CD14-positive monocyte (primary cell): ENCODE data around the gene SPG11. TPM values are rescaled to one million over a fixed set of nuclear protein-coding genes. Genes with fewer than 3 reads are reported as not detected.

ENCODE experiments used
- DNase-seq, 3 donors: peaks; one replicate each; pipeline ENCODE4 v3.0.0-alpha.2; 2011 to 2022
- H2AFZ ChIP-seq: 2 replicates; pipeline ENCODE4 v1.6.0; 2012; ENCODE audit warnings: mild to moderate bottlenecking, low read depth, low read length, inconsistent platforms; ENCODE audit not compliant: insufficient read depth, poor library complexity, severe bottlenecking
- H3K27ac ChIP-seq, 2 donors: 1 replicate in 1 of 2; 2 replicates in 1 of 2; pipeline ENCODE4 v1.5.1; 2012 to 2013; ENCODE audit warnings: low read length in 2 of 2, control low read depth in 1 of 2, inconsistent platforms in 1 of 2, low read depth in 1 of 2, mild to moderate bottlenecking in 1 of 2
- H3K27me3 ChIP-seq, 2 donors: one replicate each; pipeline versions ENCODE4 v1.6.0 to v1.6.1; 2011 to 2013; ENCODE audit warnings: low read length in 2 of 2; ENCODE audit not compliant: control insufficient read depth in 2 of 2, insufficient read depth in 2 of 2
- H3K36me3 ChIP-seq, 2 donors: replicated peaks in 1 of 2; 1 replicate in 1 of 2; 2 replicates in 1 of 2; pipeline versions ENCODE4 v1.5.1 to v1.6.1; 2012 to 2013; ENCODE audit warnings: low read length in 2 of 2, control low read depth in 1 of 2, inconsistent platforms in 1 of 2, mild to moderate bottlenecking in 1 of 2; ENCODE audit not compliant: insufficient read depth in 2 of 2, control insufficient read depth in 1 of 2
- H3K4me1 ChIP-seq, 2 donors: 1 replicate in 1 of 2; 2 replicates in 1 of 2; pipeline versions ENCODE4 v1.5.1 to v1.6.1; 2012 to 2013; ENCODE audit warnings: low read length in 2 of 2, control low read depth in 1 of 2, inconsistent platforms in 1 of 2, mild to moderate bottlenecking in 1 of 2, moderate library complexity in 1 of 2; ENCODE audit not compliant: insufficient read depth in 2 of 2, control insufficient read depth in 1 of 2
- H3K4me2 ChIP-seq: replicated peaks from 2 replicates; pipeline ENCODE3; 2012; ENCODE audit warnings: low read length, moderate library complexity, mild to moderate bottlenecking; ENCODE audit not compliant: poor library complexity, severe bottlenecking; ENCODE audit errors: extremely low read depth
- H3K4me3 ChIP-seq, 3 experiments: fragments of 200-600 bp in 1 of 3; sonication (generic) in 1 of 3; replicated peaks in 1 of 3; 1 replicate in 2 of 3; 2 replicates in 1 of 3; pipeline ENCODE4 v1.5.1; 2011 to 2013; ENCODE audit warnings: low read length in 3 of 3, mild to moderate bottlenecking in 3 of 3, control low read depth in 2 of 3, low read depth in 2 of 3, inconsistent platforms in 1 of 3, moderate library complexity in 1 of 3
- H3K79me2 ChIP-seq: 2 replicates; pipeline ENCODE4 v1.6.0; 2012; ENCODE audit warnings: mild to moderate bottlenecking, control low read depth, inconsistent platforms, low read length, moderate library complexity; ENCODE audit not compliant: insufficient read depth
- H3K9ac ChIP-seq: 2 replicates; pipeline ENCODE4 v1.6.0; 2017; ENCODE audit warnings: low read length, mild to moderate bottlenecking; ENCODE audit not compliant: insufficient read depth, poor library complexity, severe bottlenecking
- H3K9me3 ChIP-seq, 2 donors: replicated peaks in 1 of 2; 1 replicate in 1 of 2; 2 replicates in 1 of 2; pipeline versions ENCODE4 v1.5.1 to v1.6.1; 2012 to 2013; ENCODE audit warnings: low read length in 2 of 2, control low read depth in 1 of 2; ENCODE audit not compliant: control insufficient read depth in 1 of 2, insufficient read depth in 1 of 2
- H4K20me1 ChIP-seq: 2 replicates; pipeline ENCODE4 v1.6.0; 2012; ENCODE audit warnings: mild to moderate bottlenecking, low read length, control low read depth, moderate library complexity; ENCODE audit not compliant: insufficient read depth
- H3K27ac Mint-ChIP-seq, 7 donors: one replicate each; pipeline ENCODE4 v1.8.0; 2020; ENCODE audit warnings: mild to moderate bottlenecking in 7 of 7, mixed read lengths in 7 of 7, moderate library complexity in 6 of 7, inconsistent platforms in 2 of 7
- H3K27me3 Mint-ChIP-seq, 3 donors: one replicate each; pipeline ENCODE4 v1.8.0; 2021 to 2022; ENCODE audit warnings: low read depth in 3 of 3, mild to moderate bottlenecking in 3 of 3, mixed read lengths in 3 of 3, moderate library complexity in 3 of 3, inconsistent platforms in 1 of 3
- H3K36me3 Mint-ChIP-seq, 2 donors: one replicate each; pipeline ENCODE4 v1.8.0; 2020; ENCODE audit warnings: mixed read lengths in 2 of 2, inconsistent platforms in 1 of 2, mild to moderate bottlenecking in 1 of 2
- H3K4me1 Mint-ChIP-seq: one replicate; pipeline ENCODE4 v1.8.0; 2020; ENCODE audit warnings: mild to moderate bottlenecking, mixed read lengths
- H3K4me3 Mint-ChIP-seq, 2 donors: one replicate each; pipeline ENCODE4 v1.8.0; 2020; ENCODE audit warnings: mild to moderate bottlenecking in 2 of 2, mixed read lengths in 2 of 2, moderate library complexity in 1 of 2
- H3K9me3 Mint-ChIP-seq, 7 donors: one replicate each; pipeline ENCODE4 v1.8.0; 2020 to 2022; ENCODE audit warnings: mixed read lengths in 7 of 7, mild to moderate bottlenecking in 6 of 7, moderate library complexity in 6 of 7, inconsistent platforms in 2 of 7
- WGBS: methylation state at CpG from one replicate; pipeline ENCODE4 v1.1.5; 2013; ENCODE audit warnings: missing lambda C conversion rate; ENCODE audit not compliant: insufficient coverage; 5-methylcytosine and 5-hydroxymethylcytosine counted together
- intact Hi-C, 2 donors: fragments of 100-400 bp; cut with micrococcal nuclease; formaldehyde crosslinking; loops; one replicate each; pipeline versions ENCODE4 v1.15.0 to v1.15.1; 2023
- polyA plus RNA-seq, 3 donors: library from polyadenylated mRNA; depleted of rRNA in 1 of 3; unstranded in 2 of 3; stranded (reverse) in 1 of 3; fragments of 300-500 nt in 2 of 3; fragments of >200 nt in 1 of 3; fragmentation: Illumina TruSeq in 2 of 3; gene quantifications; 1 replicate in 2 of 3; 2 replicates in 1 of 3; pipeline ENCODE4 v1.2.3, GENCODE V29; 2012 to 2021
- TF ChIP-seq, protein P1 (sequence below): fragments of 200-600 bp; IDR thresholded peaks from one replicate; pipeline ENCODE4 v1.8.0; 2022; ENCODE audit warnings: antibody characterized with exemption, mild to moderate bottlenecking

The SPG11 gene
- polyA plus RNA-seq, 3 donors: 26.4 to 140 (median 50.4) TPM

DNA sequence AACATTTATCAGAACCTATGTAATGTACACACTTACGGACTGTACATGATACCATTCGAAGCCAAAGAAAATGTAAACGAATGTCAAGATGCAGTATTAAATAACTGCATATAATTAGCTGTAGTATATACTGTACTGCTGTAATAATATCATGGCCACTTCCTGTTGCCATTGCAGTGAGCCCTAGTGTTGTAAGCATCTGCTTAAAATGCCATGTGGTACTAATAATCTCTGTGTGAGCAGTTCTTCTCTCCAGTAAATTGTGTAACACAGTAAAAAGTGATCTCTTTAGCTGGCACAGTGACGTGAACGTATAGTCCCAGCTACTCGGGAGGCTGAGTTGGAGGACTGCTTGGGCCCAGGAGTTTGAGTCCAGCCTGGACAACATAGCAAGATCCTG is 8.6 kb downstream of the SPG11 start:
- H3K36me3 Mint-ChIP-seq: peaks cover 61 to 94% of the 10 kb centered on the region in 2 donors
- H3K4me1 ChIP-seq: peaks cover 0 to 3% of the 10 kb centered on the region in 2 donors

DNA sequence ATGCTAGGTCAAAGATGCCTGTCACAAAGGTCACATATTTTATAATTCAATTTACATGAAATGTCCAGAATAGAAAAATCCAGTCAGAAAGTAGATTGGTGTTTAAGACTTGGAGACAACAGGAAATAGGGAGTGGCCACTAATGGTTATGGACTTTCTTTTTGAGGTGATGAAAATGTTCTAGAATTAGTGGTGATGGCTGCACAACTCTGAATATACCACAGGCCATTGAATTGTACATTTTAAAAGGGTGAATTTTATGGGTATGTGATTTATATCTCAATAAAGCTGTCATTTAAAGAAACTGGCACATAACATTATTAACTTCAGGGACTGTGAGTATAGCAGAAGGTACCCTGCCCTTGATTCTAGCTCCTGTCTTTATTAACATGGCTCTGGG is 15.8 kb downstream of the SPG11 start:
- H3K27me3 Mint-ChIP-seq: no peaks in the 10 kb centered on the region
- peaks cover 72 to 88% of the 10 kb centered on the region in 2 donors for H3K36me3 Mint-ChIP-seq
- no peak for DNase-seq
- H3K4me1 Mint-ChIP-seq: peaks cover 9% of the 10 kb centered on the region
- Histone ChIP-seq H3K4me1 (no peaks in the 10 kb centered on the region), H4K20me1 (peaks cover 94% of the 10 kb centered on the region), H3K36me3 (peaks cover 68 to 99% of the 10 kb centered on the region in 2 donors), H3K9ac (no peak overlapping the region), H3K27me3 (no peaks in the 10 kb centered on the region), H3K9me3 (no peaks in the 10 kb centered on the region), H3K4me2 (no peak overlapping the region), H3K27ac (no peak overlapping the region), H3K79me2 (peaks cover 84% of the 10 kb centered on the region), H3K4me3 (no peak overlapping the region), H2AFZ (no peak overlapping the region)
- H3K9me3 Mint-ChIP-seq: peaks cover 0 to 7% (median 0%) of the 10 kb centered on the region in 7 donors
- no peak overlapping the region for H3K4me3 Mint-ChIP-seq
- intact Hi-C loops: no loop called here
- TF ChIP-seq, protein P1, sequence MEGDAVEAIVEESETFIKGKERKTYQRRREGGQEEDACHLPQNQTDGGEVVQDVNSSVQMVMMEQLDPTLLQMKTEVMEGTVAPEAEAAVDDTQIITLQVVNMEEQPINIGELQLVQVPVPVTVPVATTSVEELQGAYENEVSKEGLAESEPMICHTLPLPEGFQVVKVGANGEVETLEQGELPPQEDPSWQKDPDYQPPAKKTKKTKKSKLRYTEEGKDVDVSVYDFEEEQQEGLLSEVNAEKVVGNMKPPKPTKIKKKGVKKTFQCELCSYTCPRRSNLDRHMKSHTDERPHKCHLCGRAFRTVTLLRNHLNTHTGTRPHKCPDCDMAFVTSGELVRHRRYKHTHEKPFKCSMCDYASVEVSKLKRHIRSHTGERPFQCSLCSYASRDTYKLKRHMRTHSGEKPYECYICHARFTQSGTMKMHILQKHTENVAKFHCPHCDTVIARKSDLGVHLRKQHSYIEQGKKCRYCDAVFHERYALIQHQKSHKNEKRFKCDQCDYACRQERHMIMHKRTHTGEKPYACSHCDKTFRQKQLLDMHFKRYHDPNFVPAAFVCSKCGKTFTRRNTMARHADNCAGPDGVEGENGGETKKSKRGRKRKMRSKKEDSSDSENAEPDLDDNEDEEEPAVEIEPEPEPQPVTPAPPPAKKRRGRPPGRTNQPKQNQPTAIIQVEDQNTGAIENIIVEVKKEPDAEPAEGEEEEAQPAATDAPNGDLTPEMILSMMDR: no peak
- peak overlapping the region in 1 of 7 donors; percentile 10 for H3K27ac Mint-ChIP-seq

More for the DNA sequence above, 8.6 kb downstream of the SPG11 start:
- intact Hi-C loops: loop anchor here in 1 of 2 donors (10.0 kb wide), 1 partner anchor 60 kb away; no protein-coding TSS in a partner anchor
- Mint-ChIP-seq H3K4me3 (no peak overlapping the region), H3K27ac (peak overlapping the region in 4 of 7 donors; percentile 20 to 79 (median 52)), H3K4me1 (peaks cover 10% of the 10 kb centered on the region), H3K27me3 (peaks cover 0 to 1% (median 0%) of the 10 kb centered on the region in 3 donors), H3K9me3 (no peaks in the 10 kb centered on the region)
- H4K20me1 ChIP-seq: peaks cover 73% of the 10 kb centered on the region
- DNase-seq: peak in 1 of 3 donors; percentile 12
- no peak overlapping the region for H3K4me3 ChIP-seq
- H3K27me3 ChIP-seq: no peaks in the 10 kb centered on the region
- peak overlapping the region in 1 of 2 donors; percentile 44 for H3K27ac ChIP-seq
- no CpG with 5 or more reads among the region's 6 CpGs for WGBS
- H3K9ac ChIP-seq: no peak overlapping the region
- peaks cover 86 to 98% of the 10 kb centered on the region in 2 donors for H3K36me3 ChIP-seq
- TF ChIP-seq, protein P1: no peak
- H3K79me2 ChIP-seq: peaks cover 57% of the 10 kb centered on the region
- H2AFZ ChIP-seq: no peak overlapping the region
- no peak overlapping the region for H3K4me2 ChIP-seq
- no peaks in the 10 kb centered on the region for H3K9me3 ChIP-seq
